Stimulated activated CD4-positive, alpha-beta T cell treated with anti-CD3 and anti-CD28 coated beads, Interleukin-12 subunit alpha, Interleukin-12 subunit beta, amount 100 ng/mL, for 4 hours (primary cell): ENCODE measurements around the gene STAG3.
"Not testable (repeated sequence)": the region's sequence is repeated elsewhere in the genome, so short reads cannot be mapped to it uniquely, and the experiment has no call there.

Experiments used
- DNase-seq: peaks from one replicate; pipeline ENCODE4 v3.0.0-alpha.2; 2020

The STAG3 gene

GRCh38 chr7:100217934-100218333, 40.2 kb downstream of the STAG3 start:
- peak; percentile 67 for DNase-seq

GRCh38 chr7:100219271-100219737, 41.6 kb downstream of the STAG3 start:
- DNase-seq = peak; percentile 40

DNA sequence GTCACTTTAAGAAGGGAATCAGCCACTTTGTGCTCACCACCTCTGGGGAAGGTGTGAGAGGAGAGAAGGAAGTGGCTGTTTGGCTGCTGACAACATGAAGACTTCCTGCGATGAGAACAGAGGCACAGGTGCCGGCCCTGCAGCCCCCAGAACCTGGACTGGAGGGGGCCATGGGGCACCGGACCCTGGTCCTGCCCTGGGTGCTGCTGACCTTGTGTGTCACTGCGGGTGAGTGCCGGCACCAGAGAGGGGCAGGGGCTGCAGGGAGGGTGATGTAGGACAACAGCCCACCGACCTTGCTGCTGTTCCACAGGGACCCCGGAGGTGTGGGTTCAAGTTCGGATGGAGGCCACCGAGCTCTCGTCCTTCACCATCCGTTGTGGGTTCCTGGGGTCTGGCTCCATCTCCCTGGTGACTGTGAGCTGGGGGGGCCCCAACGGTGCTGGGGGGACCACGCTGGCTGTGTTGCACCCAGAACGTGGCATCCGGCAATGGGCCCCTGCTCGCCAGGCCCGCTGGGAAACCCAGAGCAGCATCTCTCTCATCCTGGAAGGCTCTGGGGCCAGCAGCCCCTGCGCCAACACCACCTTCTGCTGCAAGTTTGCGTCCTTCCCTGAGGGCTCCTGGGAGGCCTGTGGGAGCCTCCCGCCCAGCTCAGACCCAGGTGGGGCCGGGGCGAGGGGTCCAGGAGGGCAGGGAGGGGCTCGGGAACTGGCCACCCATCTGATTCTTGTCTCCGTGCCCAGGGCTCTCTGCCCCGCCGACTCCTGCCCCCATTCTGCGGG, 42.3 kb downstream of the STAG3 start, which contains the start of gene PVRIG:
Gene PVRIG (plus strand): TSS at position 149 of the 785 bp plus-strand sequence. CDS start 22 bp downstream, at position 171.
- DNase-seq = peak; percentile 40

- no peak for DNase-seq
These were observed 43.0 kb downstream of the STAG3 start for GRCh38 chr7:100220586-100221230.

DNA sequence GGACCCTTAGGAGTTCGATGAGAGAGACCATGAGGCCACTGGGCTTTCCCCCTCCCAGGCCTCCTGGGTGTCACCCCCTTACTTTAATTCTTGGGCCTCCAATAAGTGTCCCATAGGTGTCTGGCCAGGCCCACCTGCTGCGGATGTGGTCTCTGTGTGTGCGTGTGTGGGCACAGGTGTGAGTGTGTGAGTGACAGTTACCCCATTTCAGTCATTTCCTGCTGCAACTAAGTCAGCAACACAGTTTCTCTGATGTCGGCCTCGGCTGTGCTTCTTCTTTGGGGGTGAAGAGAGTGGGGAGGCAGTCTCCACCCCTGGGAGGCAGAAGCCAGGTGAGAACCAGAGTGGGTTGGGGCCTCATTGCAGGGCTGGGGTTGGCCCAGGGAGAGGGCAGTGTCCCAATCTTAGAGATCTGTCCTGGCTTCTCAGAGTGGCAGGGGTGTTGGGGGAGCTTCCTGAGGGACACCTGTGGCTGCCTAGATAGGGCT, 43.6 kb downstream of the STAG3 start:
- DNase-seq = peak; percentile 68

GRCh38 chr7:100221767-100222444, 44.2 kb downstream of the STAG3 start:
- DNase-seq = peak; percentile 37

DNA sequence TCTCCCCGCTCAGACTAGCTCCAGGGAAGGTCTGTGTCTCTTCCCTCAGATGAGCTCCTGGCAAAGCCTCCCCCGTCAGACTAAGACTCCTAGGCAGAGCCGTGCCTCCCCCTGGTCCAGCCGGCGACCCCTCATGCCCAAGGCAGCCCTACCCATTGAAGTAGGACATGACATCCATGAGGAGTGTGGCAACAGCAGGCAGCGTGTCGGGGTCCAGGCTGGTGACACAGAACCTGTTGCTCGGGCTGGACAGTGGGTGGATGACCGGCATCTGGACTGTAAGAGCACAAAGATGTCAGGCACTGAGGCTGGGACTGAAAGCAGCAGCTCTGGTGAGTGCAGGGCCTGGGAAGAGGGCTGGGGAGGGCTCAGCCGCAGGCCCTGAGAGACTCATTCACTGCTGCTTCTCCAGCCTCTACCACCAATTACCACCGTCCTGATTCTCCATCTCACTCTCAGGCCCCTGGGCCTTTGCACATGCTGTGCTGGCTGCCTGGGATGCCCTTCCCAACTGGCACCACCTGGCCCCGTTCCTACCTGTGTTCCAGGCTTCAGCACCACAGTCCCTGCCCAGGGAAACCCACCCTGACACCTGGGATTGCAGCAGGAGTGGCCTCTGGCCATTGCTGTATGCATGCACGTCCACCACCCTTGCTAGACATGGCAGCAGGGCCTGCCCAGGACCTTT, 44.9 kb downstream of the STAG3 start:
- DNase-seq = no peak

- DNase-seq = not testable (repeated sequence)
These were observed 45.7 kb downstream of the STAG3 start for GRCh38 chr7:100223376-100223927.

- not testable (repeated sequence) for DNase-seq
These were observed 47.2 kb downstream of the STAG3 start for GRCh38 chr7:100224891-100225290.

- not testable (repeated sequence) for DNase-seq
These were observed 57.1 kb downstream of the STAG3 start for GRCh38 chr7:100234660-100235317.

- not testable (repeated sequence) for DNase-seq
These were observed 62.3 kb downstream of the STAG3 start for GRCh38 chr7:100239975-100240374.

- DNase-seq = peak; percentile 44
These were observed 65.7 kb downstream of the STAG3 start for GRCh38 chr7:100243385-100243784.

DNA sequence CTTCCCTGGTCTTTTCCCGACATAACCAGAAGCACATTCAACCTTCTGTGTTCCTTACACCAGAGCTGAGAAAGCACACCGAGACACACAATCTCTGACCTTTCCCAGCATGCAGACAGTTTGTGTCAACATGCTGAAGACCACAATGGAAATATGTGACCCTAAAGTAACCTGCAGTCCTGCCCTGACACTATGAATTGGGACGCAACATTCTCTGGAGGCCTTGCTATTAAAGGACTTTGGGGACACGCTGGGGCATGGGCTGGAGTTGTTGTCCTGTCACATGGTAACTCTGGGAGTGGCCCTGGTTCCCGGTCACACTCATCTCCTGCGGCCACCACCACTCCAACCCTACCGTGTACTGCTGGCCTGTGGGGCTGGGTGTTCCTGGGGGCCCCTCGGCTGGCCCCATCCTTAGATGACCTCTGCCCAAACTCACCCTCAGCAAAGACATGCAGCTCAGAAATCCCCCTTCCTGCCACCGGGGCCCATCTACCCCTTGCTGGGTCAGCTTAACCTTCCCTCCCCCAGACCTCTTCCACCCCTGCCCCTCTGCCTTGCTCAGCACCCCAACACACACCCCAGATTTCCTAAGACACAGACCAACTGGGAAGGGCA, 67.4 kb downstream of the STAG3 start:
- not testable (repeated sequence) for DNase-seq

DNA sequence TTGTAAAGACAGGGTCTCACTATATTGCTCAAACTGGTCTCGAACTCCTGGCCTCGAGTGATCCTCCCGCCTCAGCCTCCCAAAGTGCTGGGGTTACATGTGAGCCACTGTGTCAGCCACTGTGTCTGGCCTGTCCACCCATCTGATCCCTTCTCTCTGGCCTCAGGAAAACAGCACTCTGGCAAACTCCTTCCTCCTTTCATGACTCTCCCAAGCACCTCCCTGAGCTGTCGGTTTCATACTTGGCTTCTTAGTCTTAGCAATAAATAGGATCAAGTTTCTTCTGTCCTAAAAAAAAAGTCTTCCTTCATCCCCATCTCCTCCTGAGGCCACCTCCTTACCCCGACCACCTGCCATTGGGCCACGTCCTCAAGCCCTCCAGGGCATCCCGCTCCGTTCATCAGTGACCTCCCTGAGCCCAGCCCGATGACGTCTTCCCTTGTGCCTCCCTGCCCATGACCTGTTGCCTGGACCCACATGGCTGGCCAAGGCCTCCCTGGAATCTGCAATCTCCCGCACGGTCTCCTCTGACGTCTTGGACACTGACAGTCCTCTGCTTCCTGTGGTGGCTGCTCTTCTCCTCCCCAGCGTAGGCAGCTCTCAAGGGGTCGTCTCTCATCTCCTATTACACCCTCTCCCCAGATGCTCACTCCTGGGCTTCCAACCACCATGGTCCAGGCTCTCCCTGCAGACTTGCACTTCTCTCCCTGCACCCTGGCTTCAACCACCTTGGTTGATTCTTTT, 68.6 kb downstream of the STAG3 start:
- DNase-seq = not testable (repeated sequence)

GRCh38 chr7:100246865-100247137, 69.1 kb downstream of the STAG3 start:
- not testable (repeated sequence) for DNase-seq

- no peak for DNase-seq
These were observed 69.5 kb downstream of the STAG3 start for GRCh38 chr7:100247152-100247757.

DNA sequence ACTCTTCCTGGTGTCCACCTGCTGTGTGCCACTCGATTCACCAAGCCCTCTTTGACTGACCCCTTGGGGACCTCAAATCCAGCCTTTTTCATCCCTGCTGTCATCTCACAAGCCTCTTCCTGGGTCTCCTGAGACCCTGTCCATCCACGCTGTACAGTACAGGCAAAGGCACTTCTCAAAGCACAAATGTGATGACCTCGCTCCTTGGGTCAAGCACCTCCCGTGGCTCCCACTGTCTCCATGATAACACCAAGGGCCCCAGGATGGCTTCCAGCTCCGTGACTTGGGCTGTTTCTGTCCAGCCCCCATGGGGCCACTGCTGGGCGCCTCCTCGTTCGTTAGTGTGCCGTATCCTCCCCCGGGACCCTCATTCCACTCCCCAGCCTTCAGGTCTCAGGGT, 70.8 kb downstream of the STAG3 start:
- DNase-seq = no peak

- no peak for DNase-seq
These were observed 79.3 kb downstream of the STAG3 start for GRCh38 chr7:100257017-100257416.

GRCh38 chr7:100259984-100260383, 82.3 kb downstream of the STAG3 start:
- DNase-seq = not testable (repeated sequence)

DNA sequence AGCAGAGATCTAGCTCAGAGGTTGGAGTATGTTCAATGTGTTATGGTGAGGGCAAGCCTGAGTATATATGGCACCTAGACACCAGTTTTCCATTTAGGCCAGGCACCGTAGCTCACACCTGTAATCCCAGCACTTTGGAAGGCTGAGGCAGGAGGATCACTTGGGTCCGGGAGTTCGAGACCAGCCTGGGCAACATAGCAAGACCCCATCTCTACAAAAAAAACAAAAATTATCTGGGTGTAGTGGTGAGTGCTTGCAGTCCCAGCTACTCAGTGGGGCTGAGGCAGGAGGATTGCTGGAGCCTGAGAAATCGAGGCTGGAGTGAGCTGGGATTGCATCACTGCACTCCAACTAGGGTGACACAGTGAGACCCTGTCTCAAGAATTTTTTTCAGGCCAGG, 85.2 kb downstream of the STAG3 start:
- DNase-seq = not testable (repeated sequence)
